HG03060 (cell line): Measurements from ENCODE around the gene SPATS2.

Experiments
- ATAC-seq: cut with Tn5 transposase; IDR thresholded peaks from one replicate; pipeline ENCODE4 v1.9.1; 2021; ENCODE audit warnings: low read depth, moderate number of reproducible peaks; ENCODE audit not compliant: unreplicated experiment

Gene SPATS2

GRCh38 chr12:49548822-49549648, 181.8 kb downstream of the SPATS2 start:
- ATAC-seq: no peak

- ATAC-seq: no peak
These were observed 182.8 kb downstream of the SPATS2 start for GRCh38 chr12:49549735-49550692.

DNA sequence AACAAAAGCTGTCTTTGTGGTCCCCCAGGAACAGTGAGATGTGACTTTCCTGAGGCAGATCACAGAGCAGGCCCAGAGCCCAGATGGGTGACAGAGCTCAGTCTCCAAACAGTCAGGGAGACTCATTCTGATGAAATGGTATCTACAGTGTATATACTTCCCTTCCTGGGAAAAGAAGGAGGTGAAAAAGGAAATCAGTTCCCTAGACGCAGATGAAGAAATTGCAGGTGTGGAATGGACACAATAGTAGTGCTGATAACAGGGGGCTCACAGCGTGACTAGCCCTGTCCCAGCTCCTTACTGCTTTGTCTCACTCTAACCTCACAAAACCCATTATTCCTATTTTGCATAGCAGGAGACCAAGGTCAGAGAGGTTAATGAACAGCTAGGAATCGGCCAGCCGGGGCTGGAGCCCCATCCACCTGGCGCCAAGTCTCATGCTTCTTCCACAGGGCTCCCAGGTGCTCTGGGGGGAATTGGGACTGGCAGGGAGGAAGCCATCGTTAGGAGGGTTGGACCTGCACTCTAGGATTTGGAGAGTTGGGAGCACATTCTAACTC, 183.5 kb downstream of the SPATS2 start:
- ATAC-seq: no peak

DNA sequence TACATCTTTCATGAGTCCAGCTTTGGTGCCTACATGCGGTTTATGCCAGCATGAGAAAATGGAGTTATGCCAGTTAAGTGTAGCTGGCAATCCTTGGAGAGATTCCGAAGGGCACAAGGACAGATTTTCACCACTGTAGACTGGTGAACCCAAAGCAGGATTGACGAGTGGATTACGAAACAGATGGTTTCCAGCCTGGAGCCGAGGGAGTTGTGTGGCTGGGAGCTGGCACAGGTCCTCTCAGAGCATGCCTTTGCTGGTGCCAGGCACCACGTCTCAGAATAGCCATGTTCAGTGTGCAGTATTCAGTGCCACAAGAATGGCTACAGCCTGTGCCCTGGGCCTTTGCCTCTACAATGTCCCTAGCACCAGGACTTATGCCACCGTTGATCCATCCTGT, 184.8 kb downstream of the SPATS2 start:
- ATAC-seq: no peak

- ATAC-seq: no peak
These were observed 185.2 kb downstream of the SPATS2 start for GRCh38 chr12:49552425-49552824.

DNA sequence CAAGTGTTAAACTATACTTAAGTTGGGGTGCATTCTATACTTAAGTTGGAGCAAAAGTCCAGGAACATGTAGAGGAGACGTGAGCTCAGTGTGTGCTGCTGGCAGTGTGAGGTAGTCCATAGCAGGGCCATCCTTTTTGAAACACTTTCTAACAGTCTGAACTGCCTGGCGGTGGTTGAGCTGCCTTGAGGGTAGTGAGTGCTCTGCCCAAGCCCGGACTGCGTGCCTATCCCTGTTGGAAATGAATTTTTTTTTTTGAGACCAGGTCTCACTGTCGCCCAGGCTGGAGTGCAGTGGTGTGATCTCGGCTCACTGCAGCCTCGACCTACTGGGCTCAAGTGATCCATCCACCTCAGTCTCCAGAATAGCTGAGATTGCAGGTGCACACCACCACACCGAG, 185.6 kb downstream of the SPATS2 start:
- ATAC-seq: no peak

DNA sequence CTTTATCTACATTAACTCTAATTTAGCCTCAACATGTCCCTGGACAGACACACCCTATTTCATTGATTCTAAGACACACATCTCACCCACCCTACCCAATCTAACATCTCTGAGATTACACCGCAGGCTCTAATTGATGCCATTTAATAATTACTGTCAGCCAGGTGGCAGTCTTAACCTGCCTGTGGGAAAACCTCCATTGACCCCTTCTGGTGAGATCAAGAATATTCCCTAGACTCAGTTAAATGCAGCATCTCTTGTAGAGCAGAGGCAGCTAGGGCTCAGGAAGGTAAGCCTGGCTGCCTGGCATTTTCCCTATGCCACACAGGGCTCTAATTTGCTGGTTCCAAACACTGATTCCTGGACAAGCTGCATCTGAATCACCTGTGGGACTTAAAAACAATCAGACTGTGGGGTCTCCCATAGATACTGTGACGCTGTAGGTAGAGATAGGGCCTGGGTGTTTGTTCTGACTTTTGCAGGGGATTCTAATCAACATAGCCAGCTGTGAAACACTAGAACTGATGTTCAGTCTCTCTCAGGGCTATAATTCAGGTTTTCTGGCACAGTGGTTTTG, 186.3 kb downstream of the SPATS2 start:
- ATAC-seq: no peak

DNA sequence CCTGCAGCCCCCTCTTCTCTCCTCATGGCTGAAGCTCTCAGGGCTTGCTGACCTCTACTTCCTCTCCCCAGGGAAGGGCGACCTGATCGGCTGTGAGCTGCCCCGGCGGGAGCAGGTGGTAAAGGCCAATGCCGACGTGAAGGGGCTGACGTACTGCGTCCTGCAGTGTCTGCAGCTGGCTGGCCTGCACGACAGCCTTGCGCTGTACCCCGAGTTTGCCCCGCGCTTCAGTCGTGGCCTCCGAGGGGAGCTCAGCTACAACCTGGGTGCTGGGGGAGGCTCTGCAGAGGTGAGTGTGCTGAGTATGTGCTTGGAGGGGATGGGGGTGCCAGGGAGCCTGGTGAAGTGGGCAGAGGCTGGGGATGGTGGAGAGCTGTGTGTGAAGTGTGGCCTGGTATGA, 187.0 kb downstream of the SPATS2 start:
- no peak for ATAC-seq

GRCh38 chr12:49555631-49556390, 188.5 kb downstream of the SPATS2 start:
- no peak for ATAC-seq

DNA sequence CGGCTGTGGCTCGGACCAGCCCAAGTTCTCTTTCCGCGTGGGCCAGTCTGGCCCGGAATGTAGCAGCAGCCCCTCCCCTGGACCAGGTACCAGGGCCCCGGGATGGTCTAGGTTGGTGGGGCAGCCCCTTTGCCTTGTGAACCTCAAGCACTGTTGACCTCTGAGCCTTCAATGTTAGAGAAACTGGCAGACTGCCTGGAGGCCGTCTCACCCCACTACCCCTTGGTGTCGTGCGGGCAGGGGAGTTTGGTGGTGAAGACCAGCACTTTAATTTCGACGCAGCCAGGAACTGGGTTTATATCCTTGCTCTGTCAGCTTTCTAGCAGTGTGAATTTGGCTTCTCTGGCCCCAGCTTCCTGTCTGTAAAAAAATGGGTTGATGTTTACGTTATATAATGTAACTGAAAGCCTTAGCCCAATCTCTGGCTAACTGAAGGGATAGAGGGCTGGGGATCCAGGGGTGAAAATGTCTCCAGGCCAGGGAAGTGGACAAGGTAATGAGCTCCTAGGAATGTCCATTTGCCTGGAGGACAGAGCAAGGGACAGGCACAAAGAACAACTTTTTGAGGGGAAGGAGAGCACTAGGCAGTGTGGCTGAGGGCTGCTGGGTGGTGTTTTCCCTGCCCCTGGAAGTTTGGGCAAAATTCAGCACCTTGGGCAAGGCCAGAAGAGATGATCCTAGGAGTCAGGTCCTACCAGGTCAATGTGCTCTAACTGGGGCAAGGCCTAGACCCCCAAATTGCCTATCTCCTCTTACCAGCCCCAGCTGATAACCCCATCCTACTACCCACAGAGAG, 189.3 kb downstream of the SPATS2 start:
- ATAC-seq: no peak

DNA sequence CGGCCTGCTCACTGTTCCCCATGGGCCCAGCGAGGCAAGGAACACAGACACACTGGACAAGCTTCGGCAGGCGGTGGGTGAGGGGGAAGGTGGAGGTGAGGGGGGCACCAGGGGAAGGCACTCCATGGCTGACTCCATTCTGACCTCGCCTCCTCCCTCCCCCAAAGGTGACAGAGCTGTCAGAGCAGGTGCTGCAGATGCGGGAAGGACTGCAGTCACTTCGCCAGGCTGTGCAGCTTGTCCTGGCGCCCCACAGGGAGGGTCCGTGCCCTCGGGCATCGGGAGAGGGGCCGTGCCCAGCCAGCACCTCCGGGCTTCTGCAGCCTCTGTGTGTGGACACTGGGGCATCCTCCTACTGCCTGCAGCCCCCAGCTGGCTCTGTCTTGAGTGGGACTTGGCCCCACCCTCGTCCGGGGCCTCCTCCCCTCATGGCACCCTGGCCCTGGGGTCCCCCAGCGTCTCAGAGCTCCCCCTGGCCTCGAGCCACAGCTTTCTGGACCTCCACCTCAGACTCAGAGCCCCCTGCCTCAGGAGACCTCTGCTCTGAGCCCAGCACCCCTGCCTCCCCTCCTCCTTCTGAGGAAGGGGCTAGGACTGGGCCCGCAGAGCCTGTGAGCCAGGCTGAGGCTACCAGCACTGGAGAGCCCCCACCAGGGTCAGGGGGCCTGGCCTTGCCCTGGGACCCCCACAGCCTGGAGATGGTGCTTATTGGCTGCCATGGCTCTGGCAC, 190.1 kb downstream of the SPATS2 start:
- no peak for ATAC-seq

GRCh38 chr12:49557917-49558215, 190.6 kb downstream of the SPATS2 start:
- no peak for ATAC-seq

DNA sequence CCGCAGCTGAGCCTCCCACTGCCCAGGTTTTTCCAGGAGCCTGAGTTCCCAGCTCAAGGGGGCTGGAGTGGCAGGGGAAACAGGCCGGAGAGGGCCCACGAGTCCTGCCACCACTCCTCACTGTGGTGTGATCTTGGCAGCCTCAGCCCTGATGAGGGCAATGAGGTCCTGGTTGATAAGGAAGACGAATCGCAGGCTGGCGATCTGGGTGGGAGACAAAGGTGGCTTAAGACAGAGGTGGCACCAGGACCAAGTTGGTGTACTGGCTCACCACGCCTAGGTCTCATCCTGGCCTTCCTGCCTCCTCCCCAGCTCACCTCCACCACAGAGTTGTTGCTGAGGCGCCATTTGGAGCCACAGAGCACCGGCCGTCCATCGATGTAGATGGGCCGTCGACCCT, 191.3 kb downstream of the SPATS2 start:
- no peak for ATAC-seq

DNA sequence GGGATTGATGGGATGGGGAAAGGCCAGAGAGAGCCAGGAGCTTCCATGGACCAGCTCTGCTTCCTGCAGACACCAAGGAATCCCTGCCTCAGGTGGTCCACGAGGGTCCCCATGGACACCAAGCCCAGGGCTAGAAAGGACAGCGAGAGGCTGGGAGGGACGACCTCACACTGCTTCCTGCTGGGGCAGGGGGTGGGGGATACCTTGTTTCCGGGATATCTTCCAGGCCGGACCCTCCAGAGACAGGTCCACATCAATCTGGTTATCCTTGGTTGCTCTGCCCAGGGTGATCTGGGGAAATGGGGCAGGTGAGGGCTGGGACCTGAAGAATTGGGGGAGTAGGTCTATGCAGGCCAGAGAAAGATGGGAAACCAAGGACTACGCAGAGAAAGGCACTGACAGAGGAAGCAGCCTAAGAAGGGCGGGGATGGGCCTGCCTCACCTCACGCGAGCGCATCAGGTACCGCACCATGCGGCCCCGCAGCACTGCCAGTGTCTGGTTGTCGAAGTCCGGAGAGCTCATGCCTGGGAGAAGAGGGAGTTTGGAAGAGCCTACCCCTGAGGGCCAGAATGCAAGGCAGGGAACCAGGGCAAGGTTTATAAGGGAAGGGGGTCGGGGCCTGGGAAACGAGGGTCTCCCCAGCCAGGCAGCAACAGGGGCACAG, 191.9 kb downstream of the SPATS2 start:
- no peak for ATAC-seq

- ATAC-seq: no peak
These were observed 193.4 kb downstream of the SPATS2 start for GRCh38 chr12:49560695-49561094.

DNA sequence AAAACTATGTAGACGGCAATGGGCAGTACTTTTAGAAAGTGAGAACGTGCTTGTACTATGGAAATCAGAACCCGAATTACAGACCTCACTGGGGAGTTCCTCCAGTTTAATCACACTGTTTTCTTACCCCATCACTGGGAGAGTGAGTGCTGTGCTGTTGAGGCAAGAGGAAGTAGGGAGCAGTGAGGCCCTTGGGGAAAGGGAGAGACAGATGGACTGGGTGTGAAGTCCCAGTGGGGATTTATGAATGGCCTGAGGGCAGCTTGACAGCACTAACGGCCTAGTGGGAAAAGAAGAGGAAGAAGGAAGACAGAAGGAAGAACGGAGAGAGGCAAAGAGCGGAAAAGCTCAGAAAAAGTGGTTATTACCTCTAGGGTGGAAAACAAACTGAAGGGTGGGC, 195.0 kb downstream of the SPATS2 start:
- ATAC-seq: no peak

DNA sequence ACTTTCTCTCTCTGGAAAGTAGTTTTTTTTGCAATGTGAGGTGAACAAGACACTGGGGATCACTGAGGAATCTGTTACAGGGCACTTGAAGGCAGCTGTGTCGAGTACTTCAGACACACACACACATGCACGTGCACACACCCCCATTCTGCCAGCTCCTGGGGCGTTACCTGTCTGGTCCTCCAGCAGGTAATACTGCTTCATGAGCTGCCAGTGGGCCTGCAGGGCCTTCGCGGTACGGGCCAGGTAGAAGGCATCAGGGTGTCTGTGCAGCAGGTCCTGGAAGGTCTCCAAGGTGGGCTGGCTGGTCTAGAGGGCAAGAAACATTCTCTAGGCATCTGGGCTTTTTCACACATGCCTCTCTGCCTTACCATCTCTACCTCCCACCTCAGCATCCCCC, 195.6 kb downstream of the SPATS2 start:
- ATAC-seq: no peak

DNA sequence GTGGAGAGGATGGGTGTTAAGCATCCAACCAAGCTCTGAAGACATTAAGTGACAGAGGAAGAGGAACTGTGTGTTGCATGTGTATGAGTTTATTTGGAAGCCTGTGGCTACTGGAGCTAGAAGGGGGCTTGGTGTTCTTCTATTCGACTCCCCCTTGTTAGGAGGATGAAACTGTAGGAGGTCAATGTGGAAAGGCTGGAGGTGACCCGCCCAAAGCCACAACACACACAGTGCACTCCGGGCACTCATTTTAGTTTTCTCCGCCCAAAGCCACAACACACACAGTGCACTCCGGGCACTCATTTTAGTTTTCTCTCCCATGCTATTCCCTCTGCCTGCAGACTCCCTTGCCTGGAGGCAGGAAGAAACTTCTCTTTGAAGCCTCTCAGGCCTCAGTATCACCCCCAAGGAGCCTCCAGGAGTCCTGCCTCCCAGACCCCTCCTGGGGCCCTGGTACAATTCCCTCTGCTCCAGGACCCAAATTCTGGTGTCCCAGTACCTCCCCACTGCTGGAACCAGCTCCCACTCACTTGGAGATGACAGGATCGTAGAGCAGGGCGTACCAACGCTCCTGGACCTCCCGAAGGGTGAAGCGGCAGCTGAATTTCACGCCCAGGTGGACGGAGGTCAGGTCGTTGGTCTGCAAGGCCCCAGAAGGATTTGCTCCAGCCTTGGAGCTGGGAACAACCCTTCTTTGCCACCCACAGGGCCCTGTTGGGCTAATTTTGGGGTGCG, 196.9 kb downstream of the SPATS2 start:
- no peak for ATAC-seq
